ENCODE results near the gene KAZN. TPM values are rescaled to one million over a fixed set of nuclear protein-coding genes. Genes with fewer than 3 reads are reported as not detected.
A peak's percentile ranks its signal among the peaks of the same experiment; 100 is the strongest.

Gene KAZN
- total and polyA plus RNA-seq, 2 of the 8 experiments (the other 6 are each of a cell fraction or from before 2014, with no cell fraction given), result 3.7 to 11.8 TPM

DNA sequence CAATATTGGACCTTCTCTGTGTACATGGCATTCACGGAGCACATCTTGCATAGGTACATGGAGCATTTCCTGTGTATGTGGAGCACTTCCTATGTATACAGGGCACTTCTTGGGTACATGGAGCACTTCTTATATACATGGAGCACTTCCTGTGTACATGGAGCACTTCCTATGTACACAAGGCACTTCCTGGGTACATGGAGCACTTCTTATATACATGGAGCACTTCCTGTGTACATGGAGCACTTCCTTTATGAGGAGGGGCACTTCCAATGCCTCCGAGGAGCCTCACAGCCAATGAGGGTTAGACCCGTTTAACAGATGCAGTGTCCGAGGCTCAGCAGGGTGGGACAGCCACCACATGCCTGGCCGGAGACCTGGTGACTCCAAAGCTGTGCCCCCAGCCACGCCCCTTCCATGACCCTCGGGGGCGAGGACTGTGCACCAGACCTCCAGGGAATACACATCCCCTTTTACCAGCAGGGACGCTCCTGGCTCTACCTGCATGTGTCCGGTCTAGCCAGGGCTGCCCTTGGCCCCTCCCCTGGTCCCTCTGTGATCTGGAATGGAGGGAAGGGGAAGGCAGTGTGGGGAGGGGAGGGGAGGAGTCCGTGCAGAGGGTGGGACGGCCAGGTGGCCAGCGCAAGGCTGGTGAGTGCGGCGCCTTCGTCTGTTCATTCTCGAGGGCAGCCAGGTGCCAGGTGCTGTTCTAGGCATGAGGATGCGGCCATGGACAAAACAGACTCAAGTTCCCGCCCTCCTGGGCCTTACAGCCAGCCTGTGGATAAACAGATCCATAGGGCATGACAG is 360.0 kb downstream of the KAZN start:
- Histone ChIP-seq H3K79me1 (ENCODE audit: low read depth, low read length) (no peaks in the 10 kb centered on the region), H2AK5ac (ENCODE audit: low read depth, low read length) (no peak overlapping the region), H2BK5ac (ENCODE audit: low read depth, low read length) (no peak overlapping the region; the same call in 1 of the 2 replicates), H3K27me3 (replicated peaks in 1 of 4; ENCODE audit: control insufficient read depth in 3 of 4, extremely low read depth in 1 of 4, insufficient read depth in 3 of 4, low read length in 3 of 4) (no peaks in the 10 kb centered on the region), H3K4me2 (ENCODE audit: insufficient read depth in 1 of 2, low read depth in 2 of 2, low read length in 2 of 2) (no peak overlapping the region), H4K5ac (ENCODE audit: insufficient read length, low read depth, low read length) (no peak overlapping the region), H3K56ac (replicated peaks; ENCODE audit: insufficient read length, low read depth, low read length) (no peak overlapping the region), H3K18ac (ENCODE audit: extremely low read depth, low read length) (no peak overlapping the region), H3K27ac (ENCODE audit: low read depth, low read length) (no peak overlapping the region), H4K8ac (ENCODE audit: extremely low read depth, insufficient read depth, low read length) (no peak overlapping the region; the same call in 1 of the 2 replicates), H3K9ac (replicated peaks in 1 of 4; ENCODE audit: extremely low read depth in 1 of 4, low read depth in 3 of 4, low read length in 3 of 4) (no peak overlapping the region), H2BK120ac (replicated peaks; ENCODE audit: low read depth, low read length) (no peak overlapping the region), H4K20me1 (replicated peaks in 1 of 2; ENCODE audit: control insufficient read depth in 1 of 2, insufficient read depth in 2 of 2, low read length in 2 of 2) (peaks cover 0 to 8% of the 10 kb centered on the region in 2 experiments), H3K4ac (replicated peaks; ENCODE audit: insufficient read length, low read depth, low read length) (no peak overlapping the region), H2BK20ac (ENCODE audit: low read length) (no peak overlapping the region), H2BK15ac (ENCODE audit: low read length) (no peak overlapping the region), H3K79me2 (ENCODE audit: control insufficient read depth in 1 of 2, insufficient read depth in 2 of 2, low read length in 2 of 2) (no peaks in the 10 kb centered on the region), H2BK12ac (ENCODE audit: low read depth, low read length) (no peak overlapping the region), H3K23me2 (ENCODE audit: low read depth, low read length) (no peaks in the 10 kb centered on the region), H3K4me1 (replicated peaks in 1 of 4; ENCODE audit: control insufficient read depth in 3 of 4, insufficient read depth in 4 of 4, low read length in 3 of 4) (peaks cover 0 to 3% (median under 1%) of the 10 kb centered on the region in 4 experiments; a peak in 2 of 7 replicates), H4K91ac (replicated peaks; ENCODE audit: insufficient read length, low read length) (no peak overlapping the region), H3K23ac (ENCODE audit: insufficient read length) (no peak overlapping the region), H2AFZ (ENCODE audit: low read length) (no peak overlapping the region), H3K36me3 (ENCODE audit: control insufficient read depth in 2 of 4, insufficient read depth in 4 of 4, low read length in 3 of 4) (no peaks in the 10 kb centered on the region; a peak in 1 of 8 replicates), H3K9me3 (ENCODE audit: insufficient read depth in 2 of 2, low read depth in 1 of 2, low read length in 1 of 2) (peaks cover 0 to 3% of the 10 kb centered on the region in 2 experiments; a peak in 1 of 4 replicates), H3K4me3 (ENCODE audit: extremely low read depth in 1 of 4, insufficient read depth in 2 of 4, low read depth in 3 of 4, low read length in 4 of 4) (no peak overlapping the region), H3K14ac (ENCODE audit: insufficient read length) (no peak overlapping the region)
- CTCF ChIA-PET (ENCODE audit: partially characterized antibody), result no interaction called here
- TF ChIP-seq, protein P1, sequence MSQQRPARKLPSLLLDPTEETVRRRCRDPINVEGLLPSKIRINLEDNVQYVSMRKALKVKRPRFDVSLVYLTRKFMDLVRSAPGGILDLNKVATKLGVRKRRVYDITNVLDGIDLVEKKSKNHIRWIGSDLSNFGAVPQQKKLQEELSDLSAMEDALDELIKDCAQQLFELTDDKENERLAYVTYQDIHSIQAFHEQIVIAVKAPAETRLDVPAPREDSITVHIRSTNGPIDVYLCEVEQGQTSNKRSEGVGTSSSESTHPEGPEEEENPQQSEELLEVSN (IDR thresholded peaks at IDR 0.05), result peak; percentile 19; the same call in 1 of the 2 replicates
- TF ChIP-seq TBP (IDR thresholded peaks at IDR 0.05; ENCODE audit: low read depth, low read length), result no peak
- POLR2A ChIA-PET (ENCODE audit: partially characterized antibody), result no interaction called here
- 86% methylated on average over 12 of the region's 19 CpGs; no CpG with 5 or more reads in 1 of the 2 experiments for WGBS, 2 experiments (ENCODE audit: extremely low coverage in 1 of 2, insufficient coverage in 1 of 2, insufficient read length in 1 of 2, insufficient replicate concordance in 2 of 2, low coverage in 1 of 2, low lambda C conversion rate in 2 of 2, missing lambda C conversion rate in 1 of 2)
- FAIRE-seq (no peak), DNase-seq (ENCODE audit: low read depth in 1 of 2, low spot score in 2 of 2) (no peak)
